Measurements from ENCODE around the gene CCNK.

Gene CCNK

DNA sequence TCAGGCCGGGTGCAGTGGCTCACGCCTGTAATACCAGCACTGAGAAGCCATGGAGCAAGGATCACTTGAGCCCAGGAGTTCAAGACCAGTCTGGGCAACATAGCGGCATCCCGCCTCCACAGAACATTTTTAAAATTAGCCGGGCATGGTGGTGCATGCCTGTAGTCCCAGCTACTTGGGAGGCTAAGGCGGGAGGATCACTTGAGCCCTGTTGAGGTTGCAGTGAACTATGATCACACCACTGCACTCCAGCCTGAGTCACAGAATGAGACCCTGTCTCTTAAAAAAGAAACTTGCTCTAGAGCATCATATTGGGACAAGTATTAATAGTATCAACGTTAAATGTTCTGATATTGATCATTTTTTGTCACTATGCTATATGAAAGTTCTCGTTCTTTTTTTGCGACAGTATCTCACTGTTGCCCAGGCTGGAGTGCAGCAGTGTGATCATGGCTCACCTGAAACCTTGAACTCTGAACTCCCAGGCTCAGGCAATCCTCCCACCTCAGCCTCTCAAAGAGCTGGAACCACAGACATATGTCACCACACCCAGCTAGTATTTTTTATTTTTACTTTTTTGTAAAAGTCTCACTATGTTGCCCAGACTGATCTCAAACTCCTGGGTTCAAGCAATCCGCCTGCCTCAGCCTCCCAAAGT is 75.1 kb downstream of the CCNK start:
- no peak for FAIRE-seq

DNA sequence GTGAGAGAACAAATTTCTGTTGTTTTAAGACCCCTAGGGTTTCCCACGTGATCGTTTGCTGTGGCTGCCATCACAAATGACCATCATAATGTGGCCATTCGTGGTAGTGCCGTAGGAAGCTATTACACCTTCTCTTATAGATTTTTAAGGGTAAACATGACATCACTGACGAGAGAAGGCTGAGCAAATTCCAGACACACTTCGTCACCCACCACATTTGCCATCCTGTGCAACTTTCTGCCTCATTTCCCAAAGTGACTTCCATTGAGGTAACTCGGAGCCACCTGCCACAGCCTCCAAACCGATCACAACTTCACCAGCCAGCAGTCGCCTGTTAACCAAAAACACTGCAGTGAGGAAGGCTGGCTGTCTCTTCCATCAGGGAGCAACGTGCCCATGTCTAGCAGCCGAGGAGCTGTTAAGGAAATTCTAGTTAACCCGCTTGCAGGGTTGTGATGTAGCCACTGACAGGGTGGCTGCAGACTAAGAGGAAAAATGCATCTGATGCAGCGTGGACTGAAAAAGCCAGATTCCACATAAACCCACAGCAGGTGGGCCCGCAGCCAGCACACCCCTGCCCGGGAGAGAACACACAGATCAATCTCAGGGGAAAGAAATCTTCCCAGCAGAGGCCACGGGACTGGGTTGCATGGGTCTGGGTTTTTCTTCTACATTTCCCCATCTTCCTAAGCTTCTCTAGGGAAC is 78.2 kb downstream of the CCNK start:
- FAIRE-seq: no peak

DNA sequence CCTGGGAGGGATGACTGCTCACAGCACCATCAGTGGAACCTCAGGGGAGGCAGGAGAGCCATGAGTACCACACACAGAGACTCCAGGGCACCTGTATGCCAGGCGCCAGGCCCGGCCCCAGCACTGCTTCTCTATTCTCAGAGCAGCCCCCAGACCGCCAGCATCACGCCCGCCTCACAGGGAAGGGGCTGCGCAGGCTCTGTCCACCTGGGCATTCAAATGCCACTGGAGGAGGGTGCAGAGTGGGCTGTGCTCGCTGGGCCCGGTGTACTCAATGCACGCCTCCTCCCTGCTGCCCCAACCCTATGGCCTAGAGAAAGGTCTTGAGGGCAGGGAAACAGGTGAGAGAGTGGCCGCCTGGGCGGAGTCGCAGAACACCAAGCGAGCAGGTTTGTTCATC is 79.2 kb downstream of the CCNK start:
- no peak for FAIRE-seq

DNA sequence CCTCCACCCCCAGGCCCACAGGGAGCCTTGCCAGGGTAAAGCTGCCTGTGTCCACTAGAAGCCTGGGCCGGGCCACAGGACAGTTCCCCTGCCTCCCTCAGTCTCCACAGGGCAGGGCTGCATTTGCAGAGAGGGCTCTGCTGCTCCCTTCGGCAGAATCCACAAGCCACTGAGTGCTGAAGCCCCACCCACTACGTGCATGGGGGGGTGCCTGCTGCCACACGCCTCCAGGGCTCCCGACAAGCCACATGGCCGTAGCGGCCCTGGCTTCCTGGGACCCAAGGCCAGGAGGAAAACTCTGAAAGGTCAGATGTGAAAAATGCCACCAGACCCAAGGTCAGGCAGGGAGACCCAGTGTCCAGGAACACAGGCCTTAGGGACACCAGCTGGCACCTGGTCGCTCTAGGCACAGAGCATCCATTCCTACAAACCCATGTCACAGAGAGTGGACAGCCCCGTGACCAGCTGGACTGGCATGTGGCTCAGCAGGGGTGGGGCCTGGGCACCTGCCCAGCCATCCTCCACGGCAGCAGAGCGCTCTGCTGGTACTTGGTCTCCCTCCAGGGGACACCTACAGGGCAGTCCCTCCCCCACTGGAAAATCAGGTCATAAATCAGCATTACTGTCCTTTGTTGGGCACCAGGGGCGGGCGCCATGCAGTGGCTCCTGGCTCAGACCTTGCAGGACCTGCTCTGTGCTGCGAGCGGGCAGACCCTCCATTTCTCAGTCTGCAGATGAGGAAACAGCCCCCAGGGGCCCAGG is 79.9 kb downstream of the CCNK start:
- FAIRE-seq: no peak

DNA sequence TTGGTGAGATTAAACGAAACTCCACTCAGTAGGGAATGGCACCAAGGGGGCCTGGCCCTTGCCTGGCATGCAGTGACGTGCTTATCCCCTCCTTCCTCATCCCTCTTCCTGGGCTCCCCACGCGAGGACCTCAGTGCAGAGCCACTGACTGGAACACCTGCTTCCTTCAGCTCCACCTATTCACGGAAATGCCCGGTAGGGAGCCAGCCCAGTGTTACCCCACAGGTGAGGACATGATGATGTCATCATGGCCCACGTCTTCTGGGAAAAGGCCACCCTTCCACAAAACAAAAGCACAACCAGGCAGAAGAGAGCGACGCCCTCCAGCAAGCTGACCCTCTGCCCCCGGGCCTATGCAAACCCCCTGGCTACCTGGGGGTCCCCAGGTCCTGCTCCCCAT is 80.7 kb downstream of the CCNK start:
- no peak for FAIRE-seq
